HTERT RPE-1 (cell line): ENCODE data around the gene PIGQ.

ENCODE experiments used
- in situ Hi-C: fragments of 300-500 bp; cut with MboI; formaldehyde crosslinking; loops from 4 replicates; pipeline ENCODE4 v1.14.3; 2020; ENCODE audit warnings: low sequenced_read_pairs

Gene PIGQ

DNA sequence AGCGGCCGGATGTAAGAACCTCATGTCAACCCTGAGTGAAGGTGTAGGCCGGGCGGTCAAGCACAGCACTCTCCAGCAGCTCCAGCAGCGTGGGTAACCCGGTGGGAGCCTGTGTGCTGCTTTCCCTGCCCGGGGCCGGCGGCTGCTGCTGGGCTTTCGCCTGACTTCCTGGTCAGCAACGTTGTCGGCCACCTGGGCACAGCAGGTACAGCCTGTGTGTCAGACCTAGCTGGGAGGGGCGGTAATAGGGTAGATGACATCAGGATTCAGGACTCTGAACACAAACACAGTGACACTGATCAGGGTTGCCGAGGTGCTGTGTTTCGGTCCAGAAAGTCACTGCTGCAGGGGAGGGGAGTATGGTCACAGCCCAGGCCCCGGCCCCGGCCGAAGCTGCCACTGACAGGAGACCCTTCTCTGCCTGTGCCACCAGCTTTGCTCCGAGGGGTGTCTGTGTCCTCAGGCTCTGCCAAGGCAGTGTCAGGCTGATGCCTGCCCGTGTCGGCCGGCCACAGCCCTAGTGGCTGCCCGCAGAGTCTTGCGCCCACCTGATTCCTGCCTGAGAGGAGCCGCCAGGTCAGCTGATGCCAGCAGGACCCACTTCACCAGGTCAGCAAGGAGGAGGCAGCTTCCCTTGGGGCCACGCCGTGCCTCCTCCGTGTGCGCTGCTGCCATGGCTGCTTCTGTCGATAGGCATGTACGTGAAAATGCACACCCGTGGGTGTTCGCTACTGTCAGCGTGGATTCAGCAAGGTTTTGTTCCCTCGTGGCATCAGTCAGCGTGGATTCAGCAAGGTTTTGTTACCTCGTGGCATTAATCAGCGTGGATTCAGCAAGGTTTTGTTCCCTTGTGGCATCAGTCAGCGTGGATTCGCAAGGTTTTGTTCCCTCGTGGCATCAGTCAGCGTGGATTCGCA is 29.3 kb downstream of the PIGQ start:
- in situ Hi-C loops = no loop called here

DNA sequence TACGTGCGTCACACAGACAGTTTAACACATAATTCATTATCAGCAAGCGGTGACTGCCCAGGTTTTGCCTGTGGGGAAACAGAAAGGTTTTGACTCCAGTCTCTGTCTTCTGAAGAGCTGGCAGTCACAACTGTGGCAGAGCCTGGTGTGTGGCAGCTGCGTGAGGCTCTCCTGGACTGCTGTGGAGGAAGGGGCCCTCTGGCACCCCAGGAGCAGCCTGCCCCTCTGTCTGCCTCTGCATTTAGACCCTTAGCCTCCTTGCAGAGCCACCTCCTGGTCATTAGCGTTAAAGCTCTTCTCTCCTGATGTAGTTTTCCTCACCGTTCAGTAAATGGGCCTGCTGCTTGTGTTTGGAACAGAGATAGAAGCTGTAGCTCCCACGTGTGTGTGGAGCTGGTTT is 31.0 kb downstream of the PIGQ start:
- in situ Hi-C loops = no loop called here

DNA sequence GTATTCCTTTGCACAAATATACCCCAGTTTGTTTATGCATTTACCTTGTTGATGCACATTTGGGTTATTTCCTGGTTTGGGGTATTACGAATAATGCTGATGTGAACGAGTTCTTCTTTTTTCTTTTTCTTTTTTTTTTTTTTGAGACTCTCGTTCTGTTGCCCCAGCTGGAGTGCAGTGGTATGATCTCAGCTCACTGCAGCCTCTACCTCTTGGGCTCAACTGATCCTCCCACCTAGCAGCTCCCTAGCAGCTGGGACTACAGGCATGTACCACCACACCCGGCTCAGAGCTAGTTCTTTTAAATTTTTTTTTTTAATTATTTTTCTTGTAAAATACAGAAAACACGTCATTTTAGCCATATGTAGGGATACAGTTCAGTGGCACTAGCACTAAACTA is 34.2 kb downstream of the PIGQ start:
- in situ Hi-C loops = no loop called here

DNA sequence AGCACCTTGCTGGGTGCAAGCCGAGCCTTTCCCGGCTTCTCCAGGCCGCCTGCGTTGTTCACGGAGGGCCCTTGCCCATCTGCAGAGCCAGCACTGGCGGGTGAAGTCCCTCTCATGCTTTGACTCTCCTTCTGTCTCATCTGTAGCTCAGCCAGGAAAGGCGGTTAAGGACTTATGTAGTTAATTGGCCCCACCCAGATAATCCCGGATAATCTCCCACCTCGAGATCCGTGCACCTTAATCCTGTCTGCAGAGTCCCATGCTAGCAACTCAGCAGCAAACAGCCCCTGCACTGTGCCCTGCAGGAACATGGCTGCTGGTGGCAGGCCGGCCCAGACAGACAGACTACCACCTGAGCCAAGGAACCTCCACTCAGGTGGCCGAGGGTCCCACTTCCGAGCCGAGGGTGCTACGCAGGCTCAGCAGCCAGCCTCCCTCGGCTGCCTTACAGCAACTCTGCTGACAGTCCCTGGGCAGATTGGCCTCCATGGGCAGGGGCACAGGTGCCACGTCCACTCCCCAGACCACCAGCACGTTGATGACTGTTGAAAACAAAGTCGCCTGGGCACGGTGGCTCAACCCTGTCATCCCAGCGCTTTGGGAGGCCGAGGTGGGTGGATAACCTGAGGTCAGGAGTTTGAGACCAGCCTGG is 37.0 kb downstream of the PIGQ start:
- in situ Hi-C loops = no loop called here

DNA sequence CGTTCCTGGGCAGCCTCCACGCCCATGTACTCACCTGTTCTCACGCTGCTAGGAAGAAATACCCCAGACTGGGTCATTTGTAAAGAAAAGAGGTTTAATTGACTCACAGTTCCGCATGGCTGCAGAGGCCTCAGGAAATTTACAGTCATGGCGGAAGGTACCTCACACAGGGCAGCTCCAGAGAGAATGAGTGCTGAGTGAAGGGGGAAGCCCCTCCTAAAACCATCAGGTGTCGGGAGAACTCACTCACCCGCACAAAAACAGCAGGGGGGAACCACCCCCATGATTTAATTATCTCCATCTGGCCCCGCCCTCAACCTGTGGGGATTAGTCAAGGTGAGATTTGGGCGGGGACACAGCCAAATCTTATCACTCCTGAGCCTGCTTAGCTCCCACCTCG is 38.3 kb downstream of the PIGQ start:
- in situ Hi-C loops = no loop called here

DNA sequence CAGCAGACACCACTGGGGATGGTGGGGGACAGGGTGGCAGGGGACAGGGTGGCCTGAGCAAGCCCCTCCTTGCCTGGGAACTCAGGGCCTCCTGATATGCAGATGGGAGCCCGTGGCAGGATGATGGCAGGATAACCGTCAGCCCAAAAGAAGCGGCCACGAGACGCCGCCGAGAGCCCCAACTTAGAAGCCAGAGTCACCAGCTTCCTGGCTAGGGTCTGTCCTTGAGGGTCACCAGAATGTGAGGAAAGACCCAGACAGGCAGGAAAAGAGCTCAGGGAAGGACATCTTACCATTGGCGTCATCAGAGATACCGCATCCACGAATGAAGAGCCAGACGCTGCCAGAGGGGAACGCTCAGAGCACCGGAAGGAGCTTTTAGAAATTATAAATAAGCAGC is 39.5 kb downstream of the PIGQ start:
- in situ Hi-C loops = no loop called here

DNA sequence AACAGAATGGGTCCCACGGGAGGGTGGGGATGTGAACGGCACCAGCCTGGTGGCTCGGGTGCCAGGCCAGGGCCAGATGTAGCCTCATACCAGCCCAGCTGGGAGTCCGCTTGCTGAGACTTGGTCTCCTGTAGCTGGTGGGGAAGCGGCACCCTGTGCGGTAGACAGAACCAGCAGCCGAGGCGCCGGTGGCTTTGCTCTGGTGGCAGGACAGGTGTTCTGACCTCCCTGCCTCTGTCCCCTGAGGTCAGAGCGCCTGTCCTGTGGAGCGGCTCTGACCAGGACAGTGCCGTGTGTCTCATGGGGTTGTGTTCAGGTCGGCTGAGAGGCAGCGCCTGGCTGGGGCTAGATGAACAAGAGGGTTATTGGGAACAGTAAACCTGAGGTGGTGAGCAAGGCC is 40.2 kb downstream of the PIGQ start:
- in situ Hi-C loops = no loop called here

DNA sequence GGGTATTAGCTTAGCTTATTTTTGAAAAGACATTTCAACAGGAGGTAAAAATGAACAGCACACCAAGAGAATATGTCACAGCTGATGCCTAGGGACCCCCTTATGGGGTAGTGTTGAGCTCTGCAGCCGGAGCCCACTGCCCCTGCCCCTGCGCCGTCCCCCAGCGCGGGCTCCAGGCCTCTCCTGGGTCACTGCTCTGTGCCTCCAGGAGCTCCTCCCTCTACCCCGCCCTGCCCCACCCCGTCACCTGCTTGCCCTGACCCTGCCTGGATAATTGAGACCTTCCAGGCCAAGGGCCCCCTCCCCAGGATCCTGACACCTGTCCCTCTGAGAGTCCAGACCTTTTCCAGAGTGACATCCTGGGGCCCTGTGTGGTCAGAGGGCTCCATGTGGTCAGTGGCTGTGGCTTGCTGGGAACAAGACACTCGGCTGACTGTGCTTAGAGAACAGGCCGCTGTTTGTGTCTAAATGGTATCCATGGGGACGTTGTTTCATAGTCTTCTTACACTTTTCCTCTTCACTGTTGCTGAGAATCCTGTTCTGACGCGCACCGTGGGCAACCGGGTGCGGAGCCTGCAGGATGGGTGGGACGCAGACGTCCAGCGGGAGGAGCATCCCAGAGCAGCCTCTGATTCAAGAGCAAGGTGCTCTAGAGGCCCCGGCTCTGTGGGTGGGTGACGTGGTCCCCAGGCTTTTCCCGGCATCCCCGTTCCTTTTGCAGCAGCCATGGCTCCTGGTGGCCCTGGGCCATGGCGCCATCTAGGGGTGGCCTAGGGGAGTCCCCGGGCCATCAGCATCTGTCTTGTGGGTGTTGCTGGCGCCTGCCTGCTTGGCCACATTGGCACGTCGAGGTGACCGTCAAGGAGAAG is 41.0 kb downstream of the PIGQ start:
- in situ Hi-C loops = no loop called here

DNA sequence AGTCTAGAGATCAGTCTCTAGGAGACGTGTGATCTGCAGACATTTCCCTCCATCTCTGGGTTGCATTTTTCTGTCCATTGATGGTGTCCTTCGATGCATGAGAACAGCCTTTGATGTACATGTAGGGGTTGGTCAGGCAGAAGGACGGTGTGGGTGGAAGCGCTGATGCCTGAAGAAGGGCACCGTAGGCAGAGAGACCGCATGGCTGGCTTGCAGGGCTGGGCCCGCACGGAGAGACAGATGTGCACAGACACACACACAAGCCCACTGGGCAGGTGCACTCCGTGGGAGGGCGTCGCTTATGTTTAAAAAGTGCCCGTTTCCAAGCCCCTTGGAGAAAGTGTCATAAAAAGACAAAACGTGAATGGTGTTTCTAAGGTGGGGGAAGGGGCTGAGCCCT is 45.4 kb downstream of the PIGQ start:
- in situ Hi-C loops = no loop called here

DNA sequence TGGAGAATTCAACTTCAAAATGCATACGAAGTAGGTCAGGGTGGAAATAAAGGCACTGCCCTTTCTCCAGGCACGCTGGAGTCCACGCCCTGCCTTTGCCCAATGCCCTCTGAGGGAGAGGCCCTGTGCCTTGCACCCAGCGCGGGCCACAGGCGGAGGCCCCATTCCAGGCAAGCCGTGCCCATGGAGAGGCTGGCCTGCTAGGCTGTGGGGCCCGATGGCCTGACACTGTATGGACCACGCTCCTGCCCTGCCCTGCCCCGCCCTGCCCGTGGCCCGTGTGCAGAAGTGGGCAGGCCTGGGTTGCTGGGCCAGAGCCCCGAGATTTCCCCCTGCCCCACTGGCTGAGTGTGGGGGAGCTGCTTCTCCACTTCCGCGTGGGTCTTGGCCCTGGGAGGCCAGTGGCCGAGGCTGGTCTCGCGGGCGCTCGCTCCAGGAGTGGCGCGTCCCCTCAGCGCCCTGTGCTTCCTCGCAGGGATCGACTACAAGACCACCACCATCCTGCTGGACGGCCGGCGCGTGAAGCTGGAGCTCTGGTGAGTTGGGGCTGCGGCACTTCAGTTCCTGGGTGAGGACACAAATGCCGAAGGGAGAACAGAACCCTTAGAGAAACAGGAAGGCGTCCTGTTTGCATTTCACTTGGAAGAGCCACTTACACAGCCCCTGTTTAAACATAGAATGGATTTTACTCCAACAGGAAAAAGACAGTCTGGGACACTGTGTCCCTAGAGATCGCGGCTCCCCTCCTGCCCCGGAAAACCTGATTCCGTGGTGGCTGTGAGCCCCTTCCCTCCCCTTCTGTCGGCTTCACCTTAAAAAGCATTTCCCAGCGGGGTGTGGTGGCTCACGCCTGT is 47.2 kb downstream of the PIGQ start:
- in situ Hi-C loops = no loop called here

DNA sequence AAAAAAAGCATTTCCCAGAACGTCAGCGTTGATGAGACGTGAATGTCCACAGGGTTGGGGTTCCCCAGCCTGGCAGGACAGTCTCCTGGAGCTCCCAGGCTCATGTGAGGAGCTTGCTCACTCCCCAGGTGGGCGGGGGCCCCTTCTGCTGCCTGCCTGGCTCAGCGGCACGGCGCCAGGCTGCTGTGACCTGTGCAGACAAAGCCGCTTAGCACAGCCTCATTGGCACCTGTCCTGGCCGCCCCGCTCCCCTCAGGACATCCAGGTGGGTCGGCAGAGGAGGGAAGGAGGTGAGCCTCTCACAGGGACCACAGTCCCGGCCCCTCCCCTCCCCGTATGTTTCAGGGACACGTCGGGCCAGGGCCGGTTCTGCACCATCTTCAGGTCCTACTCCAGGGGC is 48.1 kb downstream of the PIGQ start:
- in situ Hi-C loops = no loop called here

DNA sequence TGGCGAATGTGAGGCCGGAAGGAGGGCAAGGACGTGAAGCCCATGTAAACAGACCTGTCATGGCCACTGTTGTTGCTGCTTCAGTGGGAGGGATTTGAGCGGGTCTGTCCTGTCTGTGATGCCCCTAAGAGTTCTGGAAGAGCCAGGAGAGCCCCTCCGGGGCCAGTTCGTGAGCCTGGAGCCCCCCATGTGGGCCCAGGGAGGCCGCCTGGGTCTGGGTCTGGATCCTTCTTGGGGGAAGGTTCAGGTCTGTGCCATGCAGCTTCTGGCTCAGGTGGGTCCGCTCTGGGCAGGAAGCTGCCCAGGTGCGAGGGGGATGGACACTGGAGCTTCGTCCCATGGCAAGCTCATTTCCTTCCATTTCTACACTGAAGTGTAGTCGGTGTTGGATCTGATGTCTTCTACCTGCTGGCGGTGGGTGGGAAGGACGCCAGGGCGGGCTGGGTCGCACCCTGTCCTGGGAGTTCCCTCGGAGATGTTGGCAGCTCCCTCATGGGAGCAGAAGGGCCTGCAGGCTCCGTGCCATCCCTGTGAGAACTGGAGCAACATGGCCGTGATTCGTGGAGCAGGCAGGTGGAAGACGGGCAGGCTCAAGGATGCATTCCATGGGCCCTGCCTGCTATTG is 49.8 kb downstream of the PIGQ start:
- in situ Hi-C loops = no loop called here

DNA sequence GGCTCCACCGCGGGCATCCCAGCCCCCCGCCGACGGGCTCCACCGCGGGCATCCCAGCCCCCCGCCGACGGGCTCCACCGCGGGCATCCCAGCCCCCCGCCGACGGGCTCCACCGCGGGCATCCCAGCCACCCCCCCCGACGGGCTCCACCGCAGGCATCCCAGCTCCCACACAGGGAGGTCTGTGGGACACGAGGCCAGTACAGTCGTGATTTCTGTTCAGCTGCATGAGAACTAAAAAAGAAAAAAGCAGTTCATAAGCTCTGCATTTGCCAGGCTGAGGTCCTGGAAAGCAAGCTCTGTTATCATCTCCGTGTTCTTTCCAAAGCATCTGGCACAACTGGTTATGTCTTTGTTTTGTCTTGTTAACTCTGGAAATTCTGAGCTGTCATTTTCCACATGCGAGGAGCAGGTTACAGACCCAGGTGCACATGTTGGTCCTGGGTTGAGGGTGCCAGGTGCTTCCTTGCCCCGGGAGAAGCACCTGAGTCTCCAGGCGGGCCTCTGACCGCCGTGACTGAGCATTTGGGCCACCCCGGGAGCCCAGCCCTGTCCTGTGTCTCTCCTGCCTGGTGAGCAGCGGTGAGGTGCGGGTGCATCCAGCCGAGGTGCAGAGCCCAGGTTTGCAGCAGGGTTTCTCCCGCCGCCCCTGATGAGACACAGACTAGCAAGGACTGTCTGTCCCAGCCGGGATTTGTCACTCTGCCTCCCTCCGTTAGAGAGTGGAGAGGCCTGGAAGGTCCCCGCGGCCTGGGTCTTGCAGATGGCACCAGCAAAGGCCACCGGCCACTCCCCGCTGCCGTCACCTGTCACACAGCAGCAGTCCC is 51.1 kb downstream of the PIGQ start:
- in situ Hi-C loops = no loop called here

DNA sequence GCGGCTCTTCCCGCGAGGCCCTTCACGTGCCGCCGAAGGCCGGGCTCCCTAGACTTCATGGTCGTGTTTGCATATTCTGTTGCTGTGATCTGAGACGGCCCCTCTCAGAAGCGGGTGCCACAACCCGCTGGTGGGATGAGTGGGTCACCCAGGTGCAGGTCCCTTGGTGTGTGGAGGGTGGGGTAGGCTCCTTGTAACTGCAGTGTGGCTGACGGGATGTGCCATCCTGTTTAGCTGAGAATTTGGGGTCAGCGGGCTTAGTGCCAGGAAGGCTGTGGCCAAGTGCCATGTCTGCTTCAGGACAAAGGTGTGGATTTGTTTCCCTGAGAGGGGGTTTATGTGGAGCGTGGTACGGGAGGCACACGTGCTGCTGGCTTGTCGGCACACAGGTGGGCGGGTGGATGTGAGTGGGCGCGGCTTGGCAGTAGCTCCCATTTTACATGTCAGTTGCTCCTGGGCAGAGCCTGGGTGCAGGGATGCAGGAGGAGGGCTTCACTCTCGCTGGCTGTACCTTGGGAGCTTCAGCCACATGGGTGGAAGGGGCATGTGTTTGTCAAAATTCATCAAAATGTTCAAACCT is 51.8 kb downstream of the PIGQ start:
- in situ Hi-C loops = no loop called here

DNA sequence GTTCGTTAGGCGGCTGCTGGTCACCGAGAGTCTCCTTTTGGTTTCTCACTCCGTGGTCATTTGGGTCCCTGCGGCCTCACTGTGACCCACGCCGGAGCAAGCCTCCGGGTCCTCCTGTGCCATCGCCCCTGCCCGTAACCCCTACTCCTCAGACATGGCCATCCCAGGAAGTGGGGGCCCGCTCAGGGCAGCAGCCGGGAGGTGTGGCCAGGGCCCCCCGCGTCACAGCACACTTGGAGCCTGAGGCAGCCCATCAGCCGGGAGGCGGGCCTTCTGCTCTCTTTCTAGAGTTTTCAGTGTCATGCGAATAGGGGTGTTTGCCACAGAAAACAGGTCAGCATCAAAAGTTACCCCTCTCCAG is 53.1 kb downstream of the PIGQ start:
- in situ Hi-C loops = no loop called here

DNA sequence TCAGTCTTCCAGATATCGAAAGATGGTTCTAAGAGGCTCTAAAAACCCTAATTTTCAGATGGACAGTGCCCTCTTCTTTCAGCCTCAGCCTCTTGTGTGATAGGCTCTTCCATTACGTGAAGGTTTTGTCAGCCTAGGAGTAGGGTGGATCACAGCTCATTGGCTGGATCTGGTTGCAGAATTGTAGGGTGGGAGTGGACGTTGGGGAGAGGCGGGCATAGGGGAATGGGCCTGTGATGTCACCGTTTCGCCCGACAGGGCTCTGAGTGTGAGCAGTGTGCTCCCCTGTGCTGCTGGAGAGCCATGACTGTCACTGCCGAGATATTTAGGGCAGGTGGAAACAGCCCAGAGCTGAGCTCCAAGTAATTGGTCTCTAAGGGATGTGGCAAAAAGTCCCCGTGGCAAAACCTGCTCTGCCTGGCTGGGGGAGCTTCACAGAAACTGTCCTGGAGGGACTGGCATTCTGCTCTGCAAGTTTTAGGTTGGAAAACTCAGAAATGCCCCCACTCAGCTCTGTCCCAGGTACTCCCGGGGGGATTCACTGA is 54.8 kb downstream of the PIGQ start:
- in situ Hi-C loops = no loop called here

DNA sequence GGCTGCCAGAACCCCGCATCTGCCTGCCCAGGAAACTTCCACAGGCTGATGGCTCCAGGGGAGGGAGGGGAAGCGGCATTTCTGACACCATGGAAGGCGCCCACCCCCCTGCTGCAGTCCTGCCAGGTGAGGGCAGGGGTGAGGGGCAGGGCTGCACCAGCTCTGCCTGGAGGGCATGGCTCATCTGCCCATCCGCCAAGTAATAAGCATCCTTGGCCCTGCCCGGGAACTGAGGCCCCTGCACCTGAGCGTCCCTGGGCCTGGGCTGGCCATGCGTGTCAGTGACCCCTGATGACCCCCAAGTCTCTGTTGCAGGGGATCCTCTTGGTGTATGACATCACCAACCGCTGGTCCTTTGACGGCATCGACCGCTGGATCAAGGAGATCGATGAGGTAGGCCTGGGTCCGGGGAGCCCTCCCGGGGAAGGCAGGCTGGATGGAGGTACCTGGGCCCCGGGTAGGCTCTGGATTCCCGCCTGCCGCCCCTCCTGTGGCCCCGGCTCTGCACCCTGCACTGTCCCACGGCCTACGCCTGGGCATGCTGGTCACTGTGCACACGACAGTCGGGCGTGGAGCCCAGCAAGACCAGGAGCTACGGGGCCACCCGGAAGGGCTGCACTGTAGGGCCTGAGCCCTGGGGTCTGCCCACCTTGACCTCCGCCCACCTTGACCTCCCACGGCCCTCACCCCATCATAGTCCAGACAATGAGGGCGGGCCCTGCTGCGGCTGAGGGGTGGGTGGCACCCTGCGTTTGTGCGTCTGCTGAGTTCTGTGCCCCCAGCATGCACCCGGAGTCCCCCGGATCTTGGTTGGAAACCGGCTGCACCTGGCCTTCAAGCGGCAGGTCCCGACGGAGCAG is 55.6 kb downstream of the PIGQ start:
- in situ Hi-C loops = no loop called here
